AG10803 (cell line): ENCODE measurements around the gene WNT9A.
"Not testable (repeated sequence)": the region's sequence is repeated elsewhere in the genome, so short reads cannot be mapped to it uniquely, and the experiment has no call there.

ENCODE experiments used
- DNase-seq: peaks from one replicate; pipeline ENCODE4 v3.0.0; 2010; ENCODE audit warnings: low read depth
- H3K4me3 ChIP-seq: 2 replicates; pipeline ENCODE4 v1.5.1; 2011; ENCODE audit warnings: mild to moderate bottlenecking, low read length, control low read depth
- TF ChIP-seq, protein P1 (sequence below): conservative IDR thresholded peaks from 2 replicates; pipeline ENCODE4 v1.5.1; 2011; ENCODE audit warnings: mild to moderate bottlenecking, low read length, control low read depth, inconsistent platforms

The WNT9A gene

DNA sequence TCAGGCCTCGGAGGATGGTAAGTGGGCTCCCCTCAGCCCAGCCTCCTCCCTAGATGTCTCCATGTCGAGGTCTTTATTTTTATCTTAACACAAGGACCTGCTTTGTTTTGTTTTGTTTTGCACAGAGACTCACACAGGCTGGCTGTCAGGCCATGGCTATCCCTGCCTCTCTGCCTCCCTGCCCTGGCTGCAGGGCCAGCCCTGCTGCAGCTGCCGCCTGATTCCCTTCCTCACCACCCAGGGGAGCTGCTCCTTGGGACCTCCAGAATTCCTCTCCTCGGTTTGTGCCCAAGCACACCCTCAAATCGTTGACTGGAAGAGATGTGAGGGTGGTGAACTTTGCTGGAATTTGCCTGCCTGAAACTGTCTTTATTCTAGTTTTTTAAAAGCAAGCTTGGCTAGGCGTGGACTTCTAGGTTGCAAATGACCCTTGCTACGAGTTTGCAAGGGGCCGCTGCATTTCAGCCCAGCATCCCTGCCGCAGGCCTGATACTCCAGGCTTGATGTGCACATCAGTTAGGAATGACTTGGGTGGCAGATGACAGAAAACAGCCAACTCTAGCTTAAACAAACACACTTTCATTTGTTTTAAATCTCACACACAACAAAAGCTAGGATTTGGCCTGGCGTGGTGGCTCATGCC is 37.1 kb downstream of the WNT9A start:
- no peak for DNase-seq
- TF ChIP-seq, protein P1, sequence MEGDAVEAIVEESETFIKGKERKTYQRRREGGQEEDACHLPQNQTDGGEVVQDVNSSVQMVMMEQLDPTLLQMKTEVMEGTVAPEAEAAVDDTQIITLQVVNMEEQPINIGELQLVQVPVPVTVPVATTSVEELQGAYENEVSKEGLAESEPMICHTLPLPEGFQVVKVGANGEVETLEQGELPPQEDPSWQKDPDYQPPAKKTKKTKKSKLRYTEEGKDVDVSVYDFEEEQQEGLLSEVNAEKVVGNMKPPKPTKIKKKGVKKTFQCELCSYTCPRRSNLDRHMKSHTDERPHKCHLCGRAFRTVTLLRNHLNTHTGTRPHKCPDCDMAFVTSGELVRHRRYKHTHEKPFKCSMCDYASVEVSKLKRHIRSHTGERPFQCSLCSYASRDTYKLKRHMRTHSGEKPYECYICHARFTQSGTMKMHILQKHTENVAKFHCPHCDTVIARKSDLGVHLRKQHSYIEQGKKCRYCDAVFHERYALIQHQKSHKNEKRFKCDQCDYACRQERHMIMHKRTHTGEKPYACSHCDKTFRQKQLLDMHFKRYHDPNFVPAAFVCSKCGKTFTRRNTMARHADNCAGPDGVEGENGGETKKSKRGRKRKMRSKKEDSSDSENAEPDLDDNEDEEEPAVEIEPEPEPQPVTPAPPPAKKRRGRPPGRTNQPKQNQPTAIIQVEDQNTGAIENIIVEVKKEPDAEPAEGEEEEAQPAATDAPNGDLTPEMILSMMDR, result no peak
- no peak overlapping the region for H3K4me3 ChIP-seq

DNA sequence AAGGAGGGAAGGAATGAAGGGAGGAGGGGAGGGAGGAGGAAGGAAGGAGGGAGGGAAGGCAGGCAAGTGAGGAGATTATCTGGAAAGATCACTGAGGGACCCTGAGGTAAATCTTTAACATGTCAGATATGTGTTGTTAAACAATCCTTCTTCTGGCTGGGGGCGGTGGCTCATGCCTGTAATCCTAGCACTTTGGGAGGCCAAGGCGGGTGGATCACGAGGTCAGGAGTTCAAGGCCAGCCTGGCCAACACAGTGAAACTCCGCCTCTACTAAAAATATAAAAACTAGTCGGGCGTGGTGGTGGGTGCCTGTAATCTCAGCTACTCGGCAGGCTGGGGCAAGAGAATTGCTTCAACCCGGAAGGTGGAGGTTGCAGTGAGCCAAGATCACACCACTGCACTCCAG is 37.8 kb downstream of the WNT9A start:
- DNase-seq, H3K4me3 ChIP-seq: not testable (repeated sequence)

DNA sequence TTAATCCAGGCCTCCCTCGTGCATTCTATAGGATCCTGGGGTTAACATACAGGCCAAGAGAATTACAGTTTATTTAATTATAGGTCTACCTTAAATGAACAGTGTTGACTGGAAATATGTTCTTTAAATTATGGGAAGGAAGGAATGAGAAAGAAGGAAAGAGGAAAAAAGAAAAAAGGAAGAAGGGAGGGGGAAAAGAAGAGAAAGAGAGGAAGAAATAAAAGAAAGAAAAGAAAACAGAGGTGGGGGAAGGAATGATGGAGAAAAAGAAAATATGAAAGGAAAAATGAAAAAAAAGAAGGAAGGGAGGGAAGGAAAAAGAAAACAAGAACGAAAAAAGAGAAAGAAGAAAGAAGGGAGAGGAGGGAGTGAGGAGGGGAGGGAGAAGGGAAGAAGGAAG is 38.5 kb downstream of the WNT9A start:
- TF ChIP-seq, protein P1, result no peak
- H3K4me3 ChIP-seq, result no peak overlapping the region
- no peak for DNase-seq

DNA sequence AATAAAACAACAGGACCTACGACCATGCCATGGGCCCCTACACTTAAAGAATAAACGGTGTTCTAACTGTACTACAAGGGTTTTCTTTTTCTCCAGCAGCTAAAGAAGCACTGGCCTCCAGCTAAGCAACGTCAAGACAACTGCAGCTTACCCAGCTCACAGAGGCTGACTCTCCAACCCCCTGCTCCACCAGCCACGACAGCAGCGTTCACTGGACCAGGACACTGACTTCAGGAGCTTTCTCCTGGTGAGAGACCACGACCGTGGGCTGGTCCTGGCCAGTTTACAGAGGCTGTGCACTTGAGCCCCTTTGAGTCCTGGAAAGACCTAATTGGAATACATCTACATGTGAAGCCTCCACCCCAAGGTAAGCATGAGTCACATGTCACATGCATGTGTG is 39.4 kb downstream of the WNT9A start:
- no peak for DNase-seq
- H3K4me3 ChIP-seq, result no peak overlapping the region
- TF ChIP-seq, protein P1, result no peak

DNA sequence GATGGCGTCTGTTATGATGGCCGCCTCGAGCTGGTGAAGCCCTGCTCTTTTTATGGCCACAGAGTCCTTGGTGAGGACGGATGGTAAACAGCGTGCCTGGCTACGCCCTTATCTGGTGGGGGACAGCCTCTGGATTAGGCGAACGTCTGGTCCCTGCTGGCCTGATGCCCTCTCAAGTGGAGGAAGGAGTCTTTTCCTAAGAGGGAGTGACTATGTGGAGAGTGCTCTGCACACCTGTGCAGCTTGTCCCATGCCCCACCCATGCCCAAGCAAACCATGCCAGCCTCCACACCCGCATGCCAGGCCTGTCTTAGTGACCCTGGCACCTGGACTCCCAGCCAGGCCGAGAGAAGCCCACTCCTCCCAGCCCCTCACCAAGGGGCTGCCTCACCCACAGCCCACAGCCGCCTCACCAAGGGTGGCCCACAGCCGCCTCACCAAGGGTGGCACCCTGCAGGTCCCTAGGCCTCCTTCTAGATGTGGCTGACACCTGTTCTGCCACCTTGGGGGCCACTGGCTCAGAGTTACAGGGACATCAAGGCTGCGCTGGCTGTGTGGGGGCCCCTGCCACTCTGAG is 40.2 kb downstream of the WNT9A start:
- TF ChIP-seq, protein P1, result no peak

DNA sequence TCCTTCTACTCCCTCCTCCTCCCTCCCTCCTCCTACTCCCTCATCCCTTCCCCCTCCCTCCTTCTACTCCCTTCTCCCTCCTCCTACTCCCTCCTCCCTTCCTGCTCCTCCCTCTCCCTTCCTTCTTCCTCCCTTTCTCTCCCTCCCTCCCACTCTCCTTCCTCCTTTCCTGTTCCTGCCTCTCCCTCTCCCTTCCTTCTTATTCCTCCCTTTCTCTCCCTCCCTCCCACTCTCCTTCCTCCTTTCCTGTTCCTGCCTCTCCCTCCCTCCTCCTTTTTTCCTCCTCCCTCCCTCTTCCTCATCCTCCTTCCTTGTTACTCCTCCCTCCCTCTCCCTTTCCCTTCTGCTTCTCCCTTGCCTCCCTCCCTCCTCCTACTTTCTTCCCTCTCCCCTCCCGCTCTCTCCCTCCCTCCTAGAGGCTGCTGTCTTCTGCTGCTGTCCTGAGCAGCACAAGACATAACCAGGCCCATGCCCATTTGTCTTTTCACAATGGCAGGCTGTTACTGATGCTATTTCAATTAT is 41.1 kb downstream of the WNT9A start:
- no peak overlapping the region for H3K4me3 ChIP-seq
- TF ChIP-seq, protein P1, result no peak
- no peak for DNase-seq

More for the DNA sequence above, 40.2 kb downstream of the WNT9A start:
- no peak for DNase-seq
- H3K4me3 ChIP-seq, result no peak overlapping the region

DNA sequence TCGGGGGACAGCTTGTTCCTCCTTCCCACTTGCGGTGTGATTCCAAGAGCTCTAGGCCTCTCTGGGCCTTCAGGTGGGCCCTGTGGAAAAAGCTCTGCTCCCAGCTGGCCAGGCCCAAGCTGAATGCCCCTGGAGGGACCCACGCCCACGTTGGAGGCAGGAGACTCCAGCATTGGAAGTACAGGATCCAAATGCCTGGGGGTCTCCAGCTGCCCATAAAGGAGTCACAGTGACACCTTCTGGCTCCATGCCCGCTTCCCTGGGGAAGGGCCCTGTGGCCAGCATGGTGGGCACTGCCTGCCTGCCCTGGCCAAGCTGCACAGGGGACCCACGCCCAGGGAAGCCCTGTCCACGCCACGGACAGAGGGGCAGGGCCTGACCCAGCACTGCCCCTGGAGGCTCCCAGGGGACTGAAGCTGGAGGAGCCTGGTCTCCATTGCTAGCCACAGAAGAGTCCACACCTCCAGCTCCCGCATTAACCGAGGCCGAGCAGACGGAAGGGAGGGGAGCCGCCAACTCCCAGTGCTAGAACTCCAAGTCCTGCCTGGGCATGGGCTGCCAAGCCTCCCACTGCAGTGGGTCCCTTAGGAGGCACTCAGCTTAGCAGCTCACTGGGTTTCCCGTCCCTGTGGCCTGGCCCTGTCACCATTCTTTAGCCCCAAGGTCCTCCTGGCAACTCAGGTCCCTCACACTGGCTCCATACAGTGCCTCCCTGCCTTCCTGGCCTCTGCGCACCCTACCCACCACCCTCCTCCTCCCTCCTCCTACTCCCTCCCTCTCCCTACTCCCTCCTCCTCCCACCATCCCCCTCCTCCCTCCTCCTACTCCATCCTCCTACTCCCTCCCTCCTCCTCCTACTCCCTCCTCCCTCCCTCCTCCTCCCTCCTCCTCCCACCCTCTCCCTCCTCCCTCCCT is 41.9 kb downstream of the WNT9A start:
- no peak for DNase-seq
- TF ChIP-seq, protein P1, result no peak
- H3K4me3 ChIP-seq, result no peak overlapping the region
